Colonic mucosa (tissue), 4 donors: Measurements from ENCODE around the gene NUMA1. TPM values are rescaled to one million over a fixed set of nuclear protein-coding genes. Genes with fewer than 3 reads are reported as not detected.

Experiments
- DNase-seq: peaks from one replicate; pipeline ENCODE4 v3.0.0-alpha.2; 2020
- H3K27ac ChIP-seq: fragments of 200-600 bp; one replicate; pipeline ENCODE4 v1.8.0; 2021
- H3K27me3 ChIP-seq: fragments of 200-600 bp; one replicate; pipeline ENCODE4 v1.8.0; 2021
- H3K36me3 ChIP-seq: fragments of 200-600 bp; one replicate; pipeline ENCODE4 v1.8.0; 2021
- H3K4me1 ChIP-seq: fragments of 200-600 bp; one replicate; pipeline ENCODE4 v1.8.0; 2021; ENCODE audit warnings: mild to moderate bottlenecking
- H3K4me3 ChIP-seq: fragments of 200-600 bp; one replicate; pipeline ENCODE4 v1.8.0; 2021
- H3K9ac ChIP-seq, 2 donors: one replicate each; pipeline ENCODE4 v1.7.0; 2013; ENCODE audit warnings: control low read depth in 2 of 2, low read depth in 2 of 2, low read length in 2 of 2
- H3K9me3 ChIP-seq: fragments of 200-600 bp; one replicate; pipeline ENCODE4 v1.8.0; 2021
- intact Hi-C: fragments of 100-400 bp; cut with DNase I; formaldehyde crosslinking; loops from one replicate; pipeline ENCODE4 v1.14.1; 2022
- total RNA-seq, 2 donors: library from RNA; stranded (reverse); fragmentation: NEBNext Ultra II Directional in 1 of 2; extraction: Animal tissue kit (Norgen Biotek cat#: 25700) in 1 of 2; gene quantifications; one replicate each; pipeline ENCODE4 v1.2.1, GENCODE V29; 2021
- TF ChIP-seq, protein P1 (sequence below): fragments of 200-600 bp; IDR thresholded peaks from one replicate; pipeline ENCODE4 v1.8.0; 2022; ENCODE audit warnings: antibody characterized with exemption, mild to moderate bottlenecking
- donor health status: healthy.
- donor health status: DM: no; HTN: no; CAD: no.
- donor health status: DM: no; HTN: no; CAD: no.

The NUMA1 gene
- total RNA-seq, 2 donors from 2014 or later: 154 to 158 TPM

DNA sequence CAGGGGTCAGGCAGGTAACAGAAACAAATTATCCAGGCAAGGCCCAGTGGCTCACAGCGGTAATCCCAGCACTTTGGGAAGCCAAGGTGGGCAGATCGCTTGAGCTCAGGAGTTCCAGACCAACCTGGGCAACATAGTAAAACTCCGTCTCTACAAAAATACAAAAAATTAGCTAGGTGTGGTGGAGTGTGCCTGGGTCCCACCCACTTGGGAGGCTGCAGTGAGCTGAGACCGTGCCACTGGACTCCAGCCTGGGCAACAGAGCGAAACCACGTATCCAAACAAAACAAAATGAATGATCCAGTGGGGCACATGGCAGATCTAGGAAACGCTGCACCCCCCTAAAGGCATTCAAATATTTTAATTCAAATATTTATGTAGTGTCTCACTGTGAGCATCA lies 9.9 kb downstream of the NUMA1 start:
- Histone ChIP-seq H3K36me3 (no peaks in the 10 kb centered on the region), H3K27ac (peak overlapping the region; percentile 87), H3K9ac (peak overlapping the region; percentile 38 to 40), H3K4me3 (no peak overlapping the region), H3K27me3 (no peaks in the 10 kb centered on the region), H3K4me1 (peaks cover 6% of the 10 kb centered on the region), H3K9me3 (no peaks in the 10 kb centered on the region)
- DNase-seq: no peak
- intact Hi-C loops: no loop called here
- TF ChIP-seq, protein P1, sequence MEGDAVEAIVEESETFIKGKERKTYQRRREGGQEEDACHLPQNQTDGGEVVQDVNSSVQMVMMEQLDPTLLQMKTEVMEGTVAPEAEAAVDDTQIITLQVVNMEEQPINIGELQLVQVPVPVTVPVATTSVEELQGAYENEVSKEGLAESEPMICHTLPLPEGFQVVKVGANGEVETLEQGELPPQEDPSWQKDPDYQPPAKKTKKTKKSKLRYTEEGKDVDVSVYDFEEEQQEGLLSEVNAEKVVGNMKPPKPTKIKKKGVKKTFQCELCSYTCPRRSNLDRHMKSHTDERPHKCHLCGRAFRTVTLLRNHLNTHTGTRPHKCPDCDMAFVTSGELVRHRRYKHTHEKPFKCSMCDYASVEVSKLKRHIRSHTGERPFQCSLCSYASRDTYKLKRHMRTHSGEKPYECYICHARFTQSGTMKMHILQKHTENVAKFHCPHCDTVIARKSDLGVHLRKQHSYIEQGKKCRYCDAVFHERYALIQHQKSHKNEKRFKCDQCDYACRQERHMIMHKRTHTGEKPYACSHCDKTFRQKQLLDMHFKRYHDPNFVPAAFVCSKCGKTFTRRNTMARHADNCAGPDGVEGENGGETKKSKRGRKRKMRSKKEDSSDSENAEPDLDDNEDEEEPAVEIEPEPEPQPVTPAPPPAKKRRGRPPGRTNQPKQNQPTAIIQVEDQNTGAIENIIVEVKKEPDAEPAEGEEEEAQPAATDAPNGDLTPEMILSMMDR: no peak

DNA sequence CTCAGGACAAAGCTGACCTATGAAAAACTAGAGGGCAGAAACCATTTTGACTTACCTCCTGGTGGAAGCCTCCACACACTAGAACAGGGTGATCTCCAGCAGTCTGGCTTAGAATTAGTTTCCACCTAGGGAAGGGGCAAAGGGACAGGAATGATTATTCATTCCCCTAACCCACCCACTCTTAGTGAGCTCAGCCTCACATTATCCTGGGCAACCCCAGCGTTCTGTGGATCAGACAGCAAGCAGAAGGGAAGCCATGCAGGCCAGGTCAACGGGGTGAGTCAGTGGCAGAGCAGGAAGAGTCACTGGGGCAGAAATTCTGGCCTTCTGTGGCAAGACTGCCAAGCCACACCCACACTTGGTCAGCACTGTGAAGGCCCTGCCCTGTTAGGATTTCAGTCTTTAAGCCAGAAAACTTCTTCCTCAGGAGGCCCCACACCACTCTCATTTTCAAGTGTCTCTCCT lies 10.5 kb downstream of the NUMA1 start:
- intact Hi-C loops: no loop called here
- Histone ChIP-seq H3K27ac (peak overlapping the region; percentile 87), H3K9me3 (no peaks in the 10 kb centered on the region), H3K4me1 (peaks cover 6% of the 10 kb centered on the region), H3K9ac (peak overlapping the region; percentile 38 to 40), H3K36me3 (no peaks in the 10 kb centered on the region), H3K4me3 (no peak overlapping the region), H3K27me3 (no peaks in the 10 kb centered on the region)
- TF ChIP-seq, protein P1: no peak
- DNase-seq: peak; percentile 87

DNA sequence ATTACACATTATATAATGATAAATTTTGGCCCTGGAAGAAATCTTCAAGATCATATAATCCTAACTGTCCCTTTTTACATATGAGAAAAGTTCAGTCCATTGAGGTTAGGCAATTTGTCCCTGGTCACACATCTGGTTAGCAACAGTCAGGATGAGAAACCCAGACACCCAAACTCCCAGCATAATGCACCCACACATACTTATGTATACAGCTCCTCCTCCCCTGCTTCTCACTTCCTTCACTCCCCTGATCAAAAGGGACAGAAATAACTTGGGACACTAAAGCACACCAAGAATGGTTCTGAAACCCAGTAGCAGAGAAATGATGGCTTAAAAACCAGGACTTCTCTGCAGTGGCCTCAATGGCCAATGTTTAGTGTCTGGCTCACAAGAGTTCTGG lies 11.1 kb downstream of the NUMA1 start:
- Histone ChIP-seq H3K36me3 (no peaks in the 10 kb centered on the region), H3K4me1 (peaks cover 6% of the 10 kb centered on the region), H3K27ac (peak overlapping the region; percentile 87), H3K9ac (peak overlapping the region; percentile 38 to 40), H3K27me3 (no peaks in the 10 kb centered on the region), H3K9me3 (no peaks in the 10 kb centered on the region), H3K4me3 (no peak overlapping the region)
- DNase-seq: no peak
- intact Hi-C loops: no loop called here
- TF ChIP-seq, protein P1: no peak

DNA sequence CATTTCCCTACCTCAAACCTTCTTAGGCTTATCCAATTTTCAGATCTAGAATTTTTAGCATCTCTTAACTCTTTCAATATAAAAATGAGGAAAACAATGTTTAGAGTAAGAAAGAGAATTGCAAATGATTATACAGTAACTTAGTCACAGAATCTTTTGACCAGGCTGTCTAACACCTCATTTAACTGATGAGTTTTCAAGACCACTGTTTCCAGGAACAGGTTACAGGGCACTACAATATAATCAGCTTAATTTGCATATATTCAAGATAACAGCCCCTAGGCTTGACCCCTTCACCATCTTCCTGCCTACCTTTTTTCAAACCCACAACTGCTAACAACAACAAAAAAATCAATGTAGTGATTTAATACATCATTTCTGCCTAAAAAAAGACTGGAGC lies 12.7 kb downstream of the NUMA1 start:
- Histone ChIP-seq H3K36me3 (no peaks in the 10 kb centered on the region), H3K9me3 (no peaks in the 10 kb centered on the region), H3K27ac (no peak overlapping the region), H3K27me3 (no peaks in the 10 kb centered on the region), H3K9ac (no peak overlapping the region), H3K4me3 (no peak overlapping the region), H3K4me1 (peaks cover 6% of the 10 kb centered on the region)
- intact Hi-C loops: no loop called here
- DNase-seq: no peak
- TF ChIP-seq, protein P1: no peak

DNA sequence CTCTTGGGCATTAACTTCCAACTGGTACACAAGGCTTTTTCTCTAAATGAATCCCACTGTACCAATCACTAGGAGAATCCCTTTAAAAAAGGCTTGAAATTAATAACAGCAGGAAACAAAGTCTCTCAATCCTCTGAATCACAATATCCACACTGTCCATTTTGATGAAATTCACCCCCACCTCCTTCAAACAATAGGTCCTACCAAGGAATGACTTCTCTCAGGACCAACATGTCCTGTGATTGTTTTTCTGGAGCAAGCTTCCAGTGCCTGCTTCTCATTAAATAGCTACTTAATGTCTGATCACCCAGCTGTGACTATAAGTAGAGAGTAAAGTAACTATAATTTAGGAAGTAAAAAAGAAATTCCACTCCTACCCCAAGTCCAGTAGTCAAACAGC lies 13.1 kb downstream of the NUMA1 start:
- TF ChIP-seq, protein P1: no peak
- Histone ChIP-seq H3K36me3 (no peaks in the 10 kb centered on the region), H3K27me3 (no peaks in the 10 kb centered on the region), H3K4me3 (no peak overlapping the region), H3K9me3 (no peaks in the 10 kb centered on the region), H3K9ac (no peak overlapping the region), H3K27ac (peak overlapping the region; percentile 3), H3K4me1 (peaks cover 6% of the 10 kb centered on the region)
- no peak for DNase-seq
- intact Hi-C loops: no loop called here

DNA sequence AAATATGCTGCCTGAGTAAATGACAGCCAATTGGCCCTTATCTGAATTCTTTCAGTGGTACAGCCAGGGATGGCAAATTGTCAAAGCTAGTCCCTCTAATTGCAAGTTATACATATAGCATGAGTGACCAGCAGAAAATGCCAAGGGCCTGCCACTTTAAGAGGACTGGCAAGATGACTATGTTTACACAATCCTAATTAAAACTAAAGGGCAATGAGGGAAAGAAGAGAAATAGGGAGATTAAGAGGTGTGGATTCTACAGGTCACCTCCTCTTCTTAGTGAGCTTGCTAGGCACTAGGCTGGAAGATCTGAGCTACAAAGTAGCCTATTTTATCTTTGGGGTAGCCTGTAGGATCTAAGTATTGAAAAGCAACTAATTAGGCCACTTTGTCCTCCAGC lies 13.5 kb downstream of the NUMA1 start:
- no peaks in the 10 kb centered on the region for H3K9me3 ChIP-seq
- no peak overlapping the region for H3K9ac ChIP-seq
- TF ChIP-seq, protein P1: no peak
- H3K36me3 ChIP-seq: no peaks in the 10 kb centered on the region
- H3K27me3 ChIP-seq: no peaks in the 10 kb centered on the region
- H3K4me1 ChIP-seq: peaks cover 6% of the 10 kb centered on the region
- H3K27ac ChIP-seq: peak overlapping the region; percentile 3
- no peak overlapping the region for H3K4me3 ChIP-seq
- intact Hi-C loops: no loop called here
- DNase-seq: no peak
